Measurements from ENCODE around the gene SPACA6.

Gene SPACA6

DNA sequence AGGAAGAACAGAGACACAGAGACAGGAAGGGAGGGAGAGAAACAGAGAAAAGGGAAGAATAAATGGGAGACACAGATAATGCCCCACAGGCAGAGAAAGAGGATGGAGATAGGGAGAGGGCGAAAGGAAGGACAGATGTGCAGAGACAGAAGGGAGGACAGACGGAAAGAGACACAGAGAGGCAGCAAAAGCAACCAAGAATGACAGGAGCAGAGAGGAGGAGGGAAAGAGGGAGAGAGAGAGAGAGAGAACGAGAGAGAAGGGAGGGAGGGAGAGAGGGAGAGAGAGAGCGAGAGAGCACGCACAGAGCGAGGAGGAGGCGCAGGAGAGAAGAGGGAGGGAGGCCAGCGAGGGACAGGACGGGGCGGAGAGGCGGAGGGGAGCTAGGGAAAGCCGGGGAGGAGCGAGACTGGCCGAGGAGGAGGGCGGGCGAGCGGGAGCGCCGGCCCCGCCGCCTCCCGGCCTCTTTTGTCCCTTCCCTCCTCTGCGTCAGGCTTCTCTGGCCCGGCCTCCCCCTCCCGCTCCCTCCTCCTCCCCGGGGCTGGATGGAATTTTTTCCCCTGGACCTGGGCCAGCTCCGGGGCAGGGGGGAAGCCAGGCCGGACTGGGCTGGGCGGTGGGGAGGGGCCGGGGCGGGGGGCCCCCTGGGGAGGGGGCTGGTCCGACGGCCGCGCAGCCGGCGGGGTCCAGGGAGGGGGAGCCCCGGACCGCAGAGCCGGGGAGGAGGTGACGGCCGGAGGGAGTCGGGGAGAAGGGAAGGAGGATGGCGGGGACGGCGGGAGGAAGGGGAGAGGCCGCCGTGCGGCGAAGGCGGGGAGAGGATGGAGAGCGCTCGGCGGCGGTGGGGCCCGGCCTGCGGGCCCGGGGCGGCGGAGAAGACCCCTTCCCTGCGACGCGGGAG, 4.2 kb upstream of the SPACA6 start:
- FAIRE-seq, result peak; percentile 69
- peak; percentile 82 for DNase-seq (ENCODE audit: low spot score)

- FAIRE-seq, result no peak
- peak; percentile 7 for DNase-seq (ENCODE audit: low spot score)
Observed at GRCh38 chr19:51689751-51690453, 3.2 kb upstream of the SPACA6 start.

GRCh38 chr19:51690454-51691073, 2.6 kb upstream of the SPACA6 start:
- FAIRE-seq, result no peak
- peak; percentile 38 for DNase-seq (ENCODE audit: low spot score)

DNA sequence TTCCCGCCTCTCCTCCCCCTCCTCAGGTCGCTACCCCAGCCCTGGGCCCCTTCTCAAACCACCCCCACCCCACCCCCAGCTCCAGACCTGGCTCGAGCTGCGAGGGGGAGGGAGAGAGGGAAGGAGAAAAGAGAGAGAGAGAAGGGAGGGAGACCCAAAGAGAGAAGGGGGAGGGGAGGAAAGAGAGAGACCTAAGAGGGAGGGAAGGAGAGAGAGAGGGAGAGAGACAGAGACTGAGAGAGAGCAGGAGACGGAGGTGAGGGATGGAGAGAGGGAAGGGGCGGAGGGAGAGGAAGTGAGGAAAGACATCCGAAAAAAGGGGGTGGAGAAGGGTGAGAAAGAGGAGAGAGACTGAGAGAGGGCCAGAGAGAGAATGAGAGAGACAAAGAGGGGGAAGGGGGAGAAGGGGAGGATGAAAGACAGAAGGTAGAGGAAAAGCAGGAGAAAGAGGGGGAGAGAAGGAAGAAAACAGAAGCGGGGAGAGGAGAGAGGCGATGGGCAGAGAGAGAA, 2.0 kb upstream of the SPACA6 start:
- FAIRE-seq (no peak), DNase-seq (ENCODE audit: low spot score) (peak; percentile 5)

DNA sequence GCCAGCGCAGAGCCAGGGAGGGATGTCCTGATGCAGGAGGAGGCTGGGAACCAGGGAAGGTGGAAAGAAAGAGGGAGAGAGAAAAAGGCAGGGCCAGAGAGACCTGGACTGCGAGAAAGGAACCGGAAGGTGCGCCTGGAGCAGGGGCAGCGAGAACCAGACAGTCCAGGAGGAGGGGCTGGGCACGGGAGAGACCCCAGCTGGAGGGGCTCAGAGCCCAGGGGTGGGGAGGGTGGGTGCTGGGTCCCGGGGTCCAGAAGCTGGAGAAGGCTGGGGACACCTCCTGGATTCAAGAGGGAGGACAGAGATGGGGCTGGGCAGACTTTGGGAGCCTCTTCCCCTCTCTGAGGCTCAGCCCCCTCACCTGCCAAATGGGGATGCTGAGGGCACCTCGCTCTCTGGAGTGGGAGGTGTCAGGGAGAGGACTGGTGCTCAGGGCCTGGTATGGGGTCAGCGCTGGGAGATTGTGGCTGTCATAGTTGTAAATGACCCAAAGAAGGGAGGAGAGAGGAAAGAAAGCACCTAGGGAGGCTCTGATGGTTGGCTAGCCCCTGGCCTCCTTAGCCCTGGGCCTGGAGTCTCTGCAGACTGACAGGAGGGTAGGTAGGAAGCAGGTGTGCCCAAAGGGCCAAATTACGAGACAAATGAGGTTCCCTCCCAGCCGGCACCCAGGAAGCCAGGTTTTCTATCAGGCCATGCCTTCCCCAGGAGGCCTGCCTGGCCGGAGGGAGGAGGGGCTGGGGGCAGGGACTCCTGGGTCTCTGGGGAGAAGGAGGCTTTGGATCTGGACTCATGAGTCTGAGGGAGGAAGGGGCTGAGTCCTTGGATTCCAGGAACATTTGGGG, 1.3 kb upstream of the SPACA6 start:
- FAIRE-seq (no peak), DNase-seq (ENCODE audit: low spot score) (no peak)

DNA sequence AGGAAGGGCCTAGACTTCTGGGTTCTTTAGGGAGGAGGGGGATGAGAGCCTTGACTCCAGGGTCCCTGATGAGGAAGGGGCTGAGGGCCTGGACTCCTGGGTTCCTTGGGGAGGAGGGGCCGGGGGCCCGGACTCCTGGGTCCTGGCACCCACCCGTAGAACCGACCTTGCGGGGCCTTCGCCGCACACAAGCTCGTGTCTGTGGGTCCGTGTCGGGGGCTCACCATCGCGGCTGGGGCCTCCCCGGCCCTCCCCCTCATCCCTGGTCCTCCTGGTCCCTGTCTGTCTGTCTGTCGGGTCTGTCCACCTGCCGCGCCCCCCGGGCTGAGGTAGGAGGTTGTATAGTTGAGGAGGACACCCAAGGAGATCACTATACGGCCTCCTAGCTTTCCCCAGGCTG, 662 bp upstream of the SPACA6 start:
- no peak for FAIRE-seq
- DNase-seq (ENCODE audit: low spot score), result no peak

DNA sequence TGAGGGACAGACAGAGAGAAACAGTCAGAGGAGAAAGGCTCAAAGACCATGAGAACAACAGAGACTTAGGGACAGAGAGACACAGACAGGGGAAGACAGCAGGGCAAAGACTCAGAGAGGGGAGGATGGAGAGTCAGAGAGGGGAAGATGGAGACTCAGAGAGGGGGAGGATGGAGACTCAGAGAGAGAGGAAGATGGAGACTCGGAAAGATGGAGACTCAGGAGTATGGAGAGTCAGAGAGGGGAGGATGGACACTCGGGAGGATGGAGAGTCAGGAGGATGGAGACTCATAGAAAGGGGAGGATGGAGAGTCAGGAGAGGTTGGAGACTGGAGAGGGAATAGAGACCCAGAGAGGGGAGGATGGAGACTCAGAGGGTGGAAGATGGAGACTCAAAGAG, 689 bp downstream of the SPACA6 start:
- DNase-seq (ENCODE audit: low spot score) (no peak), FAIRE-seq (no peak)

- FAIRE-seq (no peak), DNase-seq (ENCODE audit: low spot score) (no peak)
Observed at GRCh38 chr19:51694318-51695085, 1.4 kb downstream of the SPACA6 start.

- DNase-seq (ENCODE audit: low spot score) (no peak), FAIRE-seq (no peak)
Observed at GRCh38 chr19:51695088-51695487, 2.0 kb downstream of the SPACA6 start.

DNA sequence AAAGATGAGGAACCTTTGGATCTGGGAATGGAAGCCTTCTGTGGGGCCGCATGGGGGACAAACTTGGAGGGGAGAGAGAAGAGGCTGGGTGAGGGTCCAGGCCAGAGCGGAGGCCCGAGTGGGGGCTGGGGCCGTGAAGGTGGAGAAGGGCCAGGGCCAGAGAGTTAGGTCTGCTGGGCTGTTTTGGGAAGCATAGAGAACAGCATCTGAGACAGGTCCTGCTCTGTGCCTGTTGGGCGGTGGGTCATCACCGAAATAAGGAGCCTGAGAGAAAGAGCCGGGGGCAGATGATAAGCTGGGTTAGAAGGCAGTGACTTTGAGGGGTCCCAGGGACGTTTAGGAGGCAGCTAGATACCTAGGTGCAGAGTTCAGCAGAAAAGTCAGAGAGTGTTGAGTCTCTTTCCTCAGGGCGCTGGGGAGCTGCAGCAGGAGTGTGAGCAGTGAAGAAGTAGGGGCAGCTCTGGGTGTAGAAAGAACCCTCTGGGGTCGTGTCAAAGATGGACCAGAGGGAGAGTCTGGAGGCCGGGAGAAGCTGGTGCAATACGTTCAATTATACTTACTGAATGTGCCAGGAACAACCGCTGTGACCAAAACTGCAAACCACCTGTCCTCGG, 2.7 kb downstream of the SPACA6 start:
- FAIRE-seq (no peak), DNase-seq (ENCODE audit: low spot score) (no peak)

DNA sequence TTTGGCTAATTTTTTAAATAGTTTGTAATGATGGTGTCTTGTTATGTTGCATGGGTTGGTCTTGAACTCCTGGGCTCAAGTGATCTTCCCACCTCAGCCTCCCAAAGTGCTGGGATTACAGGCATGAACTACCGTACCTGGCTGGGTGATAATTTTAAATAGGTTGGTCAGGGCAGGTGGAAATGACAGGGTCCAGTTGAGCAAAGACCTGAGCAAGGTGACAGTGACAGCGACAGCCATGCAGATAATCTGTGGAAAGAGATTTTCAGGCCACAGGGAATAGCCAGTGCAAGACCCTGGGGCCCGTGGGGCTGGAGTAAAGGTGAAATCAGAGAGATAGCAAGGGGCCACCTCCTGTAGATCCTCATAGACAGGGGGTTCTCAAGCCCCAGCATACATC, 3.5 kb downstream of the SPACA6 start:
- DNase-seq (ENCODE audit: low spot score) (no peak), FAIRE-seq (no peak)

DNA sequence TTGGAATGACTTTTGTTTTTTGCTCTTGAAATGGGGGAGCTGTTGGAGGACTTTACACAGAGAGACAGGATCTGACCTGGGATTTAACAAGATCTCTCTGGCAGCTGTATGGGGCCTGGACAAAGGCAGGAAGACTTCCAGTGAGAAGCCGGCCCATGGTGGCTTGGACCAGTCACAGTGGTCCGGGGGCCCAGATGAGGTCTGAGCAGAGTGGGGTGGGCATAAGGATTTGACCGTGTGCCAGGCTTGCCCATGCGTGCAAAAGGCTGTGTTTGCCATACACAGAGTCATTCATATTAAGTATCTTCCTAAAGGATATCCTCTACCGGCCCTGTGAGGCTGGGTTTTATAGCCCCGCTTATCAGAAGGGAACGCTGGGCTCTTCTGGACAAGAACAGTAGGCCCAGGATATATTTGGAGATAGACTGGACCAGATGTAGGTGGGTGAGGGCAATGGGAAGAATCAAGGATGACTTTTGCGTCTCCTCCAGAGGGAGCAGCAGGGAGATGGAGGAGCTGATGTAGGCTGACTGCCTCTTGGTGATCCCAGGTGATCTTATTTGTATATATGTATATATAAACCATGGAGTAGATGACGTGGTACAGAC, 4.1 kb downstream of the SPACA6 start:
- DNase-seq (ENCODE audit: low spot score) (no peak), FAIRE-seq (no peak)

GRCh38 chr19:51698296-51698695, 5.2 kb downstream of the SPACA6 start:
- FAIRE-seq (no peak), DNase-seq (ENCODE audit: low spot score) (peak; percentile 22)

GRCh38 chr19:51699170-51699569, 6.0 kb downstream of the SPACA6 start:
- DNase-seq (ENCODE audit: low spot score) (no peak), FAIRE-seq (no peak)

DNA sequence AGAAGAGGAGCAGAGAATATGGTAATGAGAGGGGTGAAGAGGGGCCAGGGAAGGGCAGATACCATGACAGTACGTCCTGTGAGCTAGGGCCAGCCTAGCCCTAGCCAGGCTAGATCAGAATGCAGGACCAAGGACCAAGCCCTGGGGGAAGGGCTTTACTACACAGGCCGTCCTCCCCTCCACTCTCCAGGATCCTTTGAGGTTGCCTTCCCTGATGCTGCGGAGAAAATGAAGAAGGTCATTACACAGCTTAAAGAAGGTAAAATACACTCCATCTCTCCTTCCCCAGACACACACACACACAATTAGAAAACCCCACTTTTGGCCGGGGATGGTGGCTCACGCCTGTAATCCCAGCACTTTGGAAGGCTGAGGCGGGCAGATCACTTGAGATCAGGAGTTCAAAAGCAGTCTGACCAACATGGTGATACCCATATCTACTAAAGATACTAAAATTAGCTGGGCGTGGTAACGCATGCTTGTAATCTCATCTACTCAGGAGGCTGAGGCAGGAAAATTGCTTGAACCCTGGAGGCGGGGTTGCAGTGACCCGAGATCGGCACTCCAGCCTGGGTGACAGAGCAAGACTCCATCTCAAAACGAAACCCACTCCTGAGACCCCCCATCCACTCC, 8.5 kb downstream of the SPACA6 start:
- FAIRE-seq (no peak), DNase-seq (ENCODE audit: low spot score) (no peak)

DNA sequence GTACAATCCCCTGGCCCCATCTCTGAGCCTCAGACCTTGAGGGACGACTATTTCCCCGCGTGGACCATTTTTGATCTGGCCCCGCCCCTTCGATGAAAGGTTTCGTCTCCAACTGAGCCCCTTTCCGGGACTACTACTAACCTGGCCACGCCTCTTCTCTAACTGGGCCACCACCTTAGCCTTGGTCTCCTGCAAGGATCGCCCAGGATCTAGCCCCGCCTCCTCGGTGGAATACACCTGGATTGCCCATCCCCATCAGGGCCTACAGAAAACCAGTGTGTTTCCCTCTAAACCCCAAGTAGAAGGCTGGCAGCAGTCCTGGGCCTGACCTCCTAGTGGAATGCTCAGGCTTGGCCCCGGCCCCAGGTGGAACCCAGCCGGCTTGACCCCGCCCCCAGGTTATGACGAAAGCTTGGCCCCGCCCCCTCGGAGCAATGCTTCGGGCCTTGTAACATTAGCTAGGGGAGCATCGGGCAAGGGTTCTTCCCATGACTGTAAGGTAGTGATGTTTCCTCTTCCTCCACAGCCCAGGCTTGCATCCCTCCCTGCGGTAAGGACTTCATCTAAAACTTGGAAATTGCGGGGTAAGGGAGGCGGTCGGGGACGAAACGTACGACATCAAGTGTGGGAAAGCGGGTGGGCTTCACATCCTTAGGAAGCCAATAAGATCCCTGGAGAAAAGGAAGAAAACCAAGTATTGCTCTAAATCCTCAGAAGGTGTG, 9.1 kb downstream of the SPACA6 start:
- FAIRE-seq (no peak), DNase-seq (ENCODE audit: low spot score) (no peak)

DNA sequence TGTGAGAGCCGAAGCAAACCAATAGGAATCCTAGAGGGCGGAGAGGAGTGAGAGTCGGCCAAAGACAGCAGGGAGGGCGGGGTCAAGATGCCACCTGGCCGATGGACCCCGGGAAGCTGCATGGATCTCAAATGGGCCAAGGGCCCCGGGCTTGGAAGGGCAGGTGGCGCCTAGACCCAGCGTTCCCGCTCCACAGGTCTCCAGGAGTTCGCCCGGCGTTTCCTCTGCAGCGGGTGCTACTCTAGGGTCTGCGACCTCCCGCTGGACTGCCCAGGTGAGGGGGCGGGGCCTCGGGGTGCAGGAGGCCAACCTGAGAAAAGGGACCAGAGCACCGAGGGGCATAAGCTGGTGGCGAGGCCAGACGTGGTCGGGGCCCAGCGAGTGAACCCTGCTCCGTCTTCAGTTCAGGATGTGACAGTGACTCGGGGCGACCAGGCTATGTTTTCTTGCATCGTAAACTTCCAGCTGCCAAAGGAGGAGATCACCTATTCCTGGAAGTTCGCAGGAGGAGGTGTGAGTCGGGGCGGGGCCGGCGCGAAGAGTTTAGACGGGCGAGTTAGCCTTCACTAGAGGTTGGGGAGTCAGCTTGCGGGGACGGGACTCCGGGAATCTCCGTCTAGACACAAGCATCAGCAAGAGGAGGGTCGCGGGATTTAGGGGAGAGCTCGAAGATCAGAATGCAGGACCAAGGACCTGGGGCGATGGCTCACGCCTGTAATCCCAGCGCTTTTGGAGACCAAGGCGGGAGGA, 9.9 kb downstream of the SPACA6 start:
- DNase-seq (ENCODE audit: low spot score), result no peak
- FAIRE-seq, result no peak
